Left renal cortex interstitium (tissue), 4 donors: ENCODE measurements around the gene UFSP2. TPM values are rescaled to one million over a fixed set of nuclear protein-coding genes. Genes with fewer than 3 reads are reported as not detected.

Source experiments
- DNase-seq, 4 donors: peaks; one replicate each; pipeline ENCODE4 v3.0.0-alpha.2; 2013; ENCODE audit warnings: low read depth in 4 of 4, low spot score in 2 of 4, missing footprints in 1 of 4
- polyA plus RNA-seq, 4 donors: library from polyadenylated mRNA; unstranded; fragments of 120-200 nt; gene quantifications; one replicate each; pipeline ENCODE4 v1.2.1, GENCODE V29; 2013; ENCODE audit not compliant: insufficient read length in 4 of 4

UFSP2 gene
- polyA plus RNA-seq, 4 donors, result 56.5 to 89.3 (median 72.2) TPM

- DNase-seq, result no peak
Observed at GRCh38 chr4:185426960-185427688, 1.4 kb upstream of the UFSP2 start.

DNA sequence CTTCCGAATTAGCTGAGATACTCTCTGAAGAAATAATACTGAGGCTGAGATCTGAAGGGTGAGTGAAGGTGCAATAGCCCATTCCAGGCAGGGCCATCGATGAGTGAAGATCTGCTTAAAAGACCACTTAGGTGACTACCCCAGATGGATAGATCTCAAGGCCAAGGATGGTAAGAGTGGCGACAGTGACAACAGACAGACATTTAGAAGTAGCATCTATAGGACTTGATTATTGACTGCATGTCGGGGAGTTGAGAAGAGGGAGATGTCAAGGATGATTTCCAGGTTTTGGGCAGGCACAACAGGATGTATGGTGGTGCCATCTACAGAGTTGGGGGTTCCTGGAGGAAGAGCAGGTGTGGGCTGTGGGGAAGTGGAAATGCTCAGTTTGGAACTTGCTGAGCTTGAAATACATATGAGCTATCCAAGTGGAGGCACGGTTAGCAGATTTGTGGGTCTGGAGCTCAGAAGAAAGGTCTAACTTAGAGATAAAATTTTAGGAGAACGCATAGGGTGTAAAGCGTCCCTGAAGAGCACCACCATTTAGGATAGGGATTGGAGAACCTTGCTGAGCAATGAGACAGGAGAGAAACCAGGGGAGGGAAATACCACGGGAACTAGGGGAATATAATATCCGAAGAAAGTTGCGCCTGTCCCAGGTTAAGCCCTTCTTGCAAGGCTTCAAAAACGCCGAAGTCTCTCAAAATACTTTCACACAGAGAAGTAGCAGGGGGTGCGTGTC, 688 bp downstream of the UFSP2 start:
- DNase-seq, result peak; percentile 2 to 50 (median 39)

GRCh38 chr4:185421366-185422124, 4.2 kb downstream of the UFSP2 start:
- DNase-seq, result no peak

DNA sequence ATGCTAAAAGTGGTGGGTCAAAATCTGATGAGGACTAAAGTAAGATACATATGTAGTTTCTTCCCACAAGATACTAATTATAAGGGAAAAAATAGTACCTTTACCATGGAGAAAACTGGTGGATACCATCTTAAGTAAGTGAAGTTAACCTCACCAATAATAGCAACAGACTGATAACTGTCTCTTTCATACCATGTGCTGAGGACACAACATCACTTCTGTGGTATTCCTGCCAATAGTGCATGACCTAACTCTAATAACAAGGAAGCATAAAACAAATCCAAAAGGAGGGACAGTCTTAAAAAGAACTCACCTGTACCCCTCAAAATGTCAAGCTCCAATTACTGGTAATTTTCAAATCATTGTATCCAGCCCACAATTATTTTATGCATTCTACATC, 8.8 kb downstream of the UFSP2 start:
- no peak for DNase-seq

DNA sequence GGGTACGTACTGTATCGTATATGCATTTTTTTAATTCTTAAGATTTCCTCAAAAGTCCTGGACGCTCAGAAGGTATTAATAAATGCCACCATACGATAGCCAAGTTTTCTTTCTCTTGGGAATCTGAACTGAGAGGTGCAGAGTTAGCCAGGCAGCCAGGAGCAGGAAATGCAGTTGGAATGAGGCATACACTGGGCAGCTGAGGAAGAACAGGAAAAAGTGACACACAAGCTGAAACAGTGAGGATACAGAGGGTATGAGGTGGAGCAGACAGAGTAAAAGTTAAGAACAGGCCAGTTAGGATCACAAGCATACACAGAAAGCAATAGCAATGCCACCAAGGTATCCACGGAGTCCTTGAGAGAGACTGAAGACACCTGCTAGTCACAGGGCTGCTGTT, 13.4 kb downstream of the UFSP2 start:
- no peak for DNase-seq

DNA sequence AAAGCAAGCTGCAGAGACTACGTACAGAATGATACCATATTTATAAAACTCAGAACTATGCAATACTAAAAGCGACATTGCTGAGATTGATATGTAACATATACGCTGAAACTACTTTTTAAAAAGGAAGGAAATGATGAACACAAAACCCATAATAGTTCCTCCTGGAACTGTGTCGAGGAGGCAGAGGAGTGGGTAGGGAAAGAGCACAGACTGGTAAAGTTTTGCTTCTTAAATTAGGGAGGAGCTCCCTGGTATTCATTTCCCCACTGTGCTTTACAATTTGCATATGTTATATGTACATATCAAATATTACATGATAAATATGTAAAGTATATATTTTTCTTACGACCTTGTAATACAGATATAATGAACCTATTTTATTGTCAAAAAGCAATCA, 13.9 kb downstream of the UFSP2 start:
- no peak for DNase-seq

DNA sequence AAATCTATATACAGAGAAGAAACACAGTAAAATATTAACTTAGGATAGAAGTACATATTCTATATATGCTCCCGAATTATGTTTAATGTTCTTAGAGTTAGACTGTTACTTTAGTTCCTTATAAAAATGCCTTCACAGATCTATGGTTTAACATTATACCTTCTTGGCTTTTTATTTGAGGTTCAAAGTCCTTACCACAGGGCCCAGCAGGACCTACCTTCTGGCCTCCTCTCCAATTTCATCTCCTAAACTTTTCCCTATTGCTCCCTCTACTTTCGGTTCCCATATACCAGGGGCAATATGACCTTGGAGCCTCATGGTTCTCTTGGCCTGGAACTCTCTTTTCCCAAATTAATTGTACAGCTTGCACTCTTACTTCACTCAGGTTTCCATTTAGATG, 17.3 kb downstream of the UFSP2 start:
- DNase-seq, result no peak

DNA sequence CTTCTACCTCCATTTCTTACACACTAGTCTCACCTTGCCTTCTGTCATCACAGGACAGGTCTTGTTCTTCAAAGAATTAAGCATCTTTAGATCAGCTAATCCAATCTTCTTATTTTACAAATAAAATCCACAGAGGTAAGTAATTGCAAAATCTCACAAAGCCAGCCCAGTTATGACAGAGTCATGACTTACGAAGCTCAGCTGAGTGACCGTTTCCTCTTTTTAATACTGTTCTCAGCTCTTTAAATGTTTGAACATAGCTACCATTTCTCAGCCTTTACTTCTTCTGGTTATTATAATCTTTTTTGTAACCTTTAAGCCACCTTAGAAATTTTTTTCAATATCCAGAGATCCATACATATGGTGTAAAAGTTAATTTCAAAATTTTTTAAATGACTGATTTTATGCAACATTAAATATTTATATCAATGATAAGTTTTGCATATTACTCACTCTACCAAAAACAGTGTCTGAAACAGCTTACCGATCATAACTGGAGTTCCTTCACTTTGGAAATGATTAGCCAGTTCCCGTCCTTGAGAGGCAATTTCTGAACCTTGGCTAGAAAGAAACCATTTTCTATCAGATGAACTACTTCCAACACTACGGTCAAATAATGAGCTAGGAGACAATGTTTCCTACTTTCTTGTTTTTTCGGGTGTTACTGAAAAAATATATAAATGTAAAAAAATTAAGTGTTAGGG, 20.3 kb downstream of the UFSP2 start:
- no peak for DNase-seq

GRCh38 chr4:185404031-185404430, 21.7 kb downstream of the UFSP2 start:
- DNase-seq, result no peak

- DNase-seq, result no peak
Observed at GRCh38 chr4:185399466-185399865, 26.3 kb downstream of the UFSP2 start.

DNA sequence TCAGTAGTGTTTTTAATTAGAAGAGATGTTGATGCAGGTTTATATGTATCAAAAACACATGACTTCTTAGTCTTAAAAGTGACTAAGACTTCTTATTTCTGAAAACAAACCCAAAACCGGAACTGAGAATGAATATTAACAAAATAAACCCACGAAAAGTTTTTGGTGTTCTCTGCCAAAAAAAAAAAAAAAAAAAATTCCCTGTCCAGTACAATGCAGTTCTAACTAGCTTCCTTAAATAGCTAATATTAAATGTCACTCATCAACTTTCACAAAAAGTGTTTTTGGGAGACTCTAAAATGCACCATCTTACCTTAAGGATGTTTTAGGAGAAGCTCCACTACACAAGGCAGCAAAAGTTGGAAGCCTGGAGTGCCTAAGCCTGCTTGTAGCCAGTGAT, 27.1 kb downstream of the UFSP2 start:
- no peak for DNase-seq

GRCh38 chr4:185396724-185397385, 28.9 kb downstream of the UFSP2 start, which contains the start of gene ANKRD37:
Gene ANKRD37, plus strand, starts transcription at chr4:185396841. Its CDS starts 83 bp downstream, at chr4:185396924.
- DNase-seq, result peak in 2 of 4 donors; percentile 44 to 62

DNA sequence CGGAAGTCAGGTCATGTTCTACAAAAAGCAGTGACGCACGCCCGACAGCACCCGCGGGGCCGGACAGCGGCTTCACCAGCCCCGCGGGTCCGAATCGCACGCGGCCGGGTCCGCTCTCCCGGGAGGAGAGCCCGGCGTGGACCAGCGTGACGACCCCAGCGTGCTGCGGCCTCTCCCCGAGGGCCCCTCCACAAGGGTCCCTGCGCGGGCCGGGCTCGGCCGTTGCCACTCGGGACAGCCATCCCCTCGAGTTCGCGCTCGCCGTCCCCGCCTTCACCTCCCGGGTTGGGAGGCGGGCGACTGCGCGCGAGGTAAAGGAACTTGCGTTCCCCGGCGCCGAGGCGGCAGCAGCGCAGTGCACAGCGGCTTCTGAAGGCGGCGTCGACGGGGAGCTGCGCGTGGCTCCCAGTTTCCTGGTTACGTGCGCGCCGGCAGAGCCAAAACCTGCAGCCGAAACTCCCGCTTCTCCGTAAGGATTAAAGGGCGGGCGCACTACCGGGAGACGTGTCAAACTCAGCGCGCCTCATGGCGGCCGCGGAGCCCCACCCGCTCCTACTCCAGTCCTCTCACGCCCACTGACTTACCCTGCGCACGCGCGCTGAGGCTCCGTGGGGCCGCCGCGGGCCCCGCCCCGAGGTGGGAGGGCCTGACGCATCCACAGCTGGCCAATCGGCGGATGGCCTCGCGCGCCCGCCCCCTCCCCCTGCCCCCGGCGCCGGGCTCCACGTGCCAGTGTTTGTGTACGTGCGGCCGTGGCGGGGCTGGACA, 29.6 kb downstream of the UFSP2 start:
- DNase-seq, result peak; percentile 86 to 95 (median 90)

GRCh38 chr4:185395238-185395955, 30.4 kb downstream of the UFSP2 start, which contains the start of gene LRP2BP:
Gene LRP2BP, minus strand, starts transcription at chr4:185395924. Its CDS starts 17,738 bp downstream, at chr4:185378186.
- DNase-seq, result peak in 2 of 4 donors; percentile 68 to 78

DNA sequence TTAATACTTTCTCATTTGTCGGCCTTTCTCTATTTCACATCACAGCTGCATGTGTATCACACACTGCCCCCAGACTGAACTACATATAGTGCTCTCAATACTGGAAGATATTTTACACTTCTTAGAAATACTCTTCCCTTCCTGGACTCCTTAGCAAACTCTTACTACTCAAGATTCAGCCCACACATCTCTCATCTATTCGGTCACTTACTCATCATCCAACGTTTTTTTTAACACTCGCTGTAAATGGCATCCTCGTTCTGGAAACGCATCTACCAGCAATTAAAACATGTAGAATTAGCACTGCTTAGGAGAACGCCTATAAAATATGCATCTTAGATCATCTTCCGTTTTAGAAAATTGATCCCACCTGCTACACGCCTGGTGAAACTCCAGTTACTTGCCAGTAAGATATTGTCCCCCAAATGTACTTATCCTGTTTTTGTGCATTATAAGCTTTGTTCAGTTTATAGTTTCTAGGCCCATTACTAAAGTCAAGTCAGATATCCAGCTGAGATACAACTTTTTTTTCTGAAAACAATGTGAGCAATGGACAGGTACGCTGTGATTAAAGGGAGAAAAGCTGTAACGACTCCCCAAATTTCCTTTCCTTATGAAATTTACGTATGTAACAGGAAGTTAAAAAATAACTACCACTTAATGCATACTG, 31.1 kb downstream of the UFSP2 start:
- no peak for DNase-seq

DNA sequence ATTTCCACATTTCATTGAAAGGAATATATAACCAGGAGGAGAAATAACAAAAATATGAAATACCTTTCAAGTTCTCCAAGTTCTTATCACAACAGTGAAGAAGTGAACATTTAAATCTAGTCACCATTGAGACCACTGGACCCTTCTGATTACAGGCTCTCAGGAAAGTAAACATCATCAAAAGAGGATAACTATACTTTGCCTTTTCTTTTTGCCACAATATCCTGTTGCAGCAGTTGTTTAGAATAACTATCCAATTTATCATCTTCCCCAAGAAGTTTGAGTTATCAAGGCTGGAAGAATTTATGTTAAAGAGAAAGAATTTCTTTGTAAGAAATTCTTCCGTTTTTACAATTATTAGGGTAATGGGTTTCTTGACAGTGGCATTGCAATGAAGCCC, 33.6 kb downstream of the UFSP2 start:
- no peak for DNase-seq

DNA sequence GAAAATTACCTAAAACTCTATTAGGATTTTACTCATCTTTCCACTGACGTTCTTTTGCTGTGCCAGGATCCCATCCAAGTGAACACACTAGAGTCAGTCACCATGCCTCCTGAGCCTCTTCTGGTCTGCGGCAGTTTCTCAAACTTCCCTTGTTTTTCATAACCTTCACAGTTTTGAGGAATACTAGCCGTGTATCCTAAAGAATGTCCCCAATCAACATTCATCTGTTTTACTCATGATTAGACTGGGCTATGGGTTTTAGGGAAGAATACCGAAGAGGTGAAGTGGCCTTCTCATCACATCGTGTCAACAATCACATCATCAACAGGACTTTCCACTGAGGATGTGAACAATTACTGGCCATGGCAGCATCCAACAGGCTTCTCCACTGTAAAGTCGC, 34.8 kb downstream of the UFSP2 start:
- no peak for DNase-seq

DNA sequence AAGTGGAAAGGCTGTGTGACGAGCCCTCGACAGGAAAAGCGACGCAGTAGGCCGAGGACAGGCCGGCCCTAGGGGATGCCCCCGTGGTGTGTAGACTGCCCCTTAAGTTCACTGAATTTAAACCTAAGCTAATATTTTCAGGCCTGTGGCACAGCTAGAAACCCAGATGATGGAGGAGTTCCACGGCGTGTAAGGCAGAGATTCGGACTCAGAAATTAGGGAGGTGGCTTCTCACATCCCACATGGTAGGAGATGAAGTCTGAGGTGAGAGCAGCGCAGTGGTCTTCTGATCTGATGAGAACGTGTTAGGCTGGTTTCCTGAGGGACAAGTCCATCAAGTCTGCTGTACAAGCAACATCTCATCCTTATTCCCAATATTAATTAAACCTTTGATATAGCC, 37.8 kb downstream of the UFSP2 start:
- DNase-seq, result no peak
